Measurements from ENCODE around the gene PRKCA. TPM values are rescaled to one million over a fixed set of nuclear protein-coding genes. Genes with fewer than 3 reads are reported as not detected.
A peak's percentile ranks its signal among the peaks of the same experiment; 100 is the strongest.

The PRKCA gene
- total RNA-seq, 1 donor: 60.5 TPM

DNA sequence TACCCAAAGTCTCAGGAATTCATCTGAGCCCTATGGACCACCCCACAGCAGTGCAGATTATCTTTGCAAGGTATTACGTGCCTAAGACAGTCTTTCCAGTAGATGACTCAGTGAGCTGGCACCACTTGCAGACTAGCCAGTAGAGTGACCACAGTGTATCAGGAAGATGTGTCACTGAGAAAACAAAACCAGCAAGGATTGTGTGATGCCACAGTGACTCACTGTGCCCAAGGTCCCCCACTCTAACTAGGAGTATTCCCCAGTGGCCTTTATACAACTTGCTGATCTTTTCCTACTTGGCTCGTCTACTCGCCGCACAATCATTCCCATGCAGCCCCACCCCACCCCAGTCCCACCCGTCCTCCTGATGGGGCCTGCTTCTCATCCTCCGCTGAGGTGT is 26.8 kb upstream of the PRKCA start:
- TF ChIP-seq, protein P1, sequence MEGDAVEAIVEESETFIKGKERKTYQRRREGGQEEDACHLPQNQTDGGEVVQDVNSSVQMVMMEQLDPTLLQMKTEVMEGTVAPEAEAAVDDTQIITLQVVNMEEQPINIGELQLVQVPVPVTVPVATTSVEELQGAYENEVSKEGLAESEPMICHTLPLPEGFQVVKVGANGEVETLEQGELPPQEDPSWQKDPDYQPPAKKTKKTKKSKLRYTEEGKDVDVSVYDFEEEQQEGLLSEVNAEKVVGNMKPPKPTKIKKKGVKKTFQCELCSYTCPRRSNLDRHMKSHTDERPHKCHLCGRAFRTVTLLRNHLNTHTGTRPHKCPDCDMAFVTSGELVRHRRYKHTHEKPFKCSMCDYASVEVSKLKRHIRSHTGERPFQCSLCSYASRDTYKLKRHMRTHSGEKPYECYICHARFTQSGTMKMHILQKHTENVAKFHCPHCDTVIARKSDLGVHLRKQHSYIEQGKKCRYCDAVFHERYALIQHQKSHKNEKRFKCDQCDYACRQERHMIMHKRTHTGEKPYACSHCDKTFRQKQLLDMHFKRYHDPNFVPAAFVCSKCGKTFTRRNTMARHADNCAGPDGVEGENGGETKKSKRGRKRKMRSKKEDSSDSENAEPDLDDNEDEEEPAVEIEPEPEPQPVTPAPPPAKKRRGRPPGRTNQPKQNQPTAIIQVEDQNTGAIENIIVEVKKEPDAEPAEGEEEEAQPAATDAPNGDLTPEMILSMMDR (IDR thresholded peaks at IDR 0.05; ENCODE audit: insufficient read depth, low read depth, low read length): no peak
- peak; percentile 81 for DNase-seq (ENCODE audit: low read depth)
- no peak overlapping the region for H3K4me3 ChIP-seq (ENCODE audit: low read depth, low read length)

DNA sequence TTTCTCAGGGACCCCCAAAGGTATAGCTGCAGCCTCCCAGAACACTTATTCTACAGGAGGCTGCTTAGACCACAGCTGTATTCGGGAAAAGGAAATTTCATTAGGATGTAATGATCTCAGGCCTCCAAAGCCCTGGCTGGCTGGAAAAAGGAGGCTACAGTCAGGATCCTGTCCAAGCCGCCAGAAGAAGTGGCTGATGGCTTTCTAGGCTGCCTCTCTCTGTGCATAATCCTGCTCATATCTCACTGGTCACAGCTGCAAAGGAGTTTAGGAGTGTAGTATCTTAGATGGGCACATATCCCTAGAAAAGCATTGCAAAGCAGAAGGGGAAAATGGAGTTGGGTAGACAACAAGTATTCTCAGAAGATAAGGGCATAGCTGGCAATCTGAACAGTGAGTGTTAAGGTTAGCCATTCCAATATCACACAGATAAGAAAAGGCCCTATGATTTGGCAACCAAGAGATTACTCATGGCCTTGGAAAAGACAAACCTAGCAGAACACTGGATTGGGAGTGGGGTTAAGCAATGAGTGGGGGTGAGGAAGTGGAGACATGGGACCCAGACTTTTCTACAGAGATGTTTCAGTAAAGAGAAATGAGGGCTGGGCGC is 26.0 kb upstream of the PRKCA start:
- peak; percentile 78 for DNase-seq (ENCODE audit: low read depth)
- H3K4me3 ChIP-seq (ENCODE audit: low read depth, low read length): no peak overlapping the region
- TF ChIP-seq, protein P1 (IDR thresholded peaks at IDR 0.05; ENCODE audit: insufficient read depth, low read depth, low read length): no peak

DNA sequence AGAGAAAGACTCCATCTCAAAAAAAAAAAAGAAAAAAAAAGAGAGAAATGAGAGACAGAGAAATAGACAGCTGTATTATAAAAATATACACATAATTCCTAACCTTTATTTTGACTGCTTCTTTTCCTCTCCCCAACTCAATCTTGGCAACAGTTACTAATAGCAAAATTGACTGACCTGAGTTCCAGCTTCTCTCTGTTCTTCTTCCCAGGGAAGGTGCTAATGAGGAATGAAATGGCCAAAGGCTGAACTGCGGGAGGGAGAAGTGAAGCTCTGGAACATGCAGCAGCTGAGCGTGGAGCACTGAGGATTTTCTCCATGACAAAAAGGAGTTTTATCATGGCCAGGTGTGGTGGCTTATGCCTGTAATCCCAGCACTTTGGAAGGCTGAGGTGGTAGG is 25.2 kb upstream of the PRKCA start:
- no peak overlapping the region for H3K4me3 ChIP-seq (ENCODE audit: low read depth, low read length)
- TF ChIP-seq, protein P1 (IDR thresholded peaks at IDR 0.05; ENCODE audit: insufficient read depth, low read depth, low read length): no peak
- no peak for DNase-seq (ENCODE audit: low read depth)

DNA sequence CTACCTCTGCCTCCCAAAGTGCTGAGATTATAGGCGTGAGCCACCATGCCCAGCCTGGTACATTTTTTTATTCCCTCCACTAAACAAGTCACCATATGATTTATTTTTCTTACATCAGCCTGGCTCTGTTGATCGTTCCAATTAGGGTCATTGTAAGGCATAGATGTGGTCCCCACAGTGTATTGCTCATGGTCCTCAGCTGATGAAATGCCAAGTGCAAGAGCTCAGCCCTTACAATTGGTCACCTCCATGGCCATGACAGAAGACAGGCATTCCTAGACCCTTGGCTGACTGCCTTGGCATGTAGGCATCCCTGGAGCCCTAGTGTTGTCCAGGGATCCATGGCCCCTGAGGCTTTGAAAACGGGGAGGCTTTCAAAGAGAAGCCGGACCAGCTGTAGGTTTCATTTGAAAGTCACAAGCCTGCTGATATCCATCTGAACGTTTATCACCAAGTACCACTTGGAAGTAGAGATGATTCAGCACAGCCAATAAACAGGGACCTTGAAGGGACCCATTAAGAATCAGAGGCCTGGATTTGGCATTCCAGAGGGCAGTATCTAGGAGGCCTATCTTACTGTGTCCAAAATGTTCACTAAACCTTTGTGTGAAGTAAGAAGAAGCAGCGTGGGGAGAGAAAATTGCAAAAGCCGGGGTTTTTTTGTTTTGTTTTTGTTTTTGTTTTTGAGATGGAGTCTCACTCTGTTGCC is 20.6 kb upstream of the PRKCA start:
- H3K4me3 ChIP-seq (ENCODE audit: low read depth, low read length): no peak overlapping the region
- DNase-seq (ENCODE audit: low read depth): no peak
- TF ChIP-seq, protein P1 (IDR thresholded peaks at IDR 0.05; ENCODE audit: insufficient read depth, low read depth, low read length): no peak

DNA sequence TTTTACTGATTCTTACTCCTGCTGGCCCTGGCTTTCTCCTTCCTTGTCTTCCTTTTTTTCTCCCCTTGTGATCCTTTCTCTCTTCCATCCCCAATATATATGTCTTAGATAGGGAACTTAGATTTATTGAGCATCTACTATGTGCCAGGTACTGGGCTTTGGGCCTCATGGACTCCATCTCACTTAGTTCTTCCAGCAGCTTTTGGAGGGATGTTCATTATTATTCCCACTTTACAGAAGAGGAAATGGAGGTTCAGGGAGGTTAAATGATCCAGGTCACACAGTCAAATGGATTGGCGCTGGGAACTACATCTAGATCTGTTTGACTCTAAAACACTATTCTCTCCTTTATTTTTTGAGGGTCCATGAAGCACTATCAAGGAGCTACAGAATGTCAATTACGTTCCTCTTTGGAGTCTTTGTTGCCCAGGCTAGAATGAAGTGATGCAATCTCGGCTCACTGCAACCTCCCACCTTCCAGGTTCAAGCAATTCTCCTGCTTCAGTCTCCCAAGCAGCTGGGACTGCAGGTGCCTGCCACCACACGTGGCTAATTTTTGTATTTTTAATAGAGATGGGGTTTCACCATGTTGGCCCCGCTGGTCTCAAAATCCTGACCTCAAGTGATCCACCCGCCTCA is 19.0 kb upstream of the PRKCA start:
- no peak overlapping the region for H3K4me3 ChIP-seq (ENCODE audit: low read depth, low read length)
- DNase-seq (ENCODE audit: low read depth): no peak
- TF ChIP-seq, protein P1 (IDR thresholded peaks at IDR 0.05; ENCODE audit: insufficient read depth, low read depth, low read length): no peak

DNA sequence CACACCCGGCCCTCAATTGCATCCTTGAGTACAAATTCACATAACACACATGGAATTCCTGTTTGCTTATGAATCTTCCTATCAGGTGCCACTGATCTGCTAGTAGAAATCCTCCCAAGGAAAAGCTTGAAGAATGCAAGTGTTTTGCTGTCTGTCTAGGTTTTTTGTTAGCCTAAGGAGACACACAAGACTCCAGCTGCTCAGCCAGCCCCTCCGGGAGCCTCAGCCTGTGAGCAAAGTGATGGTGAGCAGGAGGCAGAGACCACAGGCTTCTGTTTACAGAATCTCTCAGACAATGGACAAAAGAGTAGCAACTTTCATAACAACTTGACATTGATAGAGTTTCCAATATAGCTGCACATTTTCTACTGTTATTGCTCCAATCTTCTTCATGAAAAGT is 18.4 kb upstream of the PRKCA start:
- DNase-seq (ENCODE audit: low read depth): no peak
- H3K4me3 ChIP-seq (ENCODE audit: low read depth, low read length): no peak overlapping the region
- TF ChIP-seq, protein P1 (IDR thresholded peaks at IDR 0.05; ENCODE audit: insufficient read depth, low read depth, low read length): no peak
